Stimulated activated CD4-positive, alpha-beta T cell treated with anti-CD3 and anti-CD28 coated beads, Interleukin-1b, Interleukin-23, amount 100 ng/mL, for 24 hours (primary cell): ENCODE results near the gene GPM6B.

Experiments
- DNase-seq, 4 experiments: peaks; one replicate each; pipeline ENCODE4 v3.0.0-alpha.2; 2020; ENCODE audit warnings: low read depth in 4 of 4, low spot score in 1 of 4

The GPM6B gene

GRCh38 chrX:13770013-13770535, 46.8 kb downstream of the GPM6B start:
- no peak for DNase-seq

DNA sequence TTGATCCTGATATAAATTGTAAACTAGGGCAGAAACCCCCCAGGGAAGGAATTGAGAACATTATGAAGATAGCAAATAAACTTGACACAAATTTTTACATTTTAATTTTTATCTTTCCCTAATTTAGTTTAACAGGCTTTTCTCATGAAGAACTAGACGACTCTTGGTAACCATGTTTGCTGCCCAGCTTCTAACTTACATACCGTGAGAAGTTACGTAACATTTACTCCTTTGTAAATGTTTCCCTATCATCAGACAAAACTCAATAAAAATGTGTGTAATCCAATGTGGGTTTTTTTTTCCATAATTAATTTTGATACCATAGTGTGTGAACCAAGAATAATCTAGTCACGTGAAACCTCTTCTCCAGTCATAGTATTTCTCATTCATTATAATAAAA, 48.0 kb downstream of the GPM6B start:
- DNase-seq: no peak

- no peak for DNase-seq
These were observed 52.1 kb downstream of the GPM6B start for GRCh38 chrX:13764765-13765164.

GRCh38 chrX:13764281-13764680, 52.6 kb downstream of the GPM6B start:
- DNase-seq: no peak

DNA sequence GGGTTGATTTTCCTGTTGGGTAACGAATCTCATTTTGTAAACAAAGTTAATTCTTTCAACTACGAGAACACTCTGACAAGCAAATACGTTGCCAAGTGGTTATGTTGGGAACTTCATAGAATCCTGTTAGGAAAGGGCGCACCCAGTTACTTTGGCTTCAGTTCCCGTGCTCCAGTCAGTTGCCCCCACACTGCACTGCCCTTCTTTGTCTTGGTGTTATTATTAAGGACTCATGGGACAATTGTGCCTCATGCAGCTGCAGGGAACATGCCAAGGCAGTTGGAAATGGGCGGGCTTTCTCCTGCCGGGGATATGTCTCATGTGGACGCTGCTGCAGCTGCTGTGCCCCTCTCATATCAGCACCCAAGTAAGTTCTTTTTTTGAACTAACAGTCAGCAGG, 53.4 kb downstream of the GPM6B start:
- DNase-seq: no peak

DNA sequence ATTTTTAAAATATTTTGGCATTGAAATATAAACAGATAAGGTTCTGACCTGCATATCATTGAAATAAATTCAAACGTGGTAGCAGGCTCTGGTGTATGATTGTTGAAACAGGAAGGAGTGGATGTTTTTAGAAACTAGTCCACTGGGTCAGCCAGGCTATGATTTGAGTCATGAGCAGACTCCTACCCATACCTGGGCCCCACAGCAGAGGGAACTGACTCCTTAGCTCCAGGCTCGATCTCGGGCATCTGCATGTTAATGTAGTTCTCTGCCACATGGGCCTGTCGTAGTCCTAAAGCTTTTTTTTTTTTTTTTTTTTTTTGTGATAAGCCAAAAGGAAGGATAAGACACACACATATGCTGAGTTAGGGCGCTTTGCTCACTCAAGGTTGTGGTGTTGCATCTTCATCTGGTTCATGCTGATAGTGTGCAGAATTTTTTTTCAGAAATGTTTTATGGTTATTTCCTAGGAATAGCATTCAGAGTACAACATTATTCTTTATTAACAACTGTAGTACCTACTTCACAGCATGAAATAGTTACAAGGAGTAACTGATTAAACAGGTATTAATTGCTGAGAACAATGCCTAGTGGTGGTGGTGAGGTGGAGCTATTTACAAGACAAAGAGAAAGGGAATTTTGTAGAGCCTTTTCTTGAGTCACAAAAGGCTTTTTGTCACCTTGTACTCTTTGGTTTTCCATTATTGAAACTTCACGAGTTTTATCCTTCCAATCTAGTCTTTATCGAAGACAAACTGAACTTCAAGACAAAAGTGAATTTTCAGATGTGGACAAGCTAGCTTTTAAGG, 55.1 kb downstream of the GPM6B start:
- DNase-seq: no peak

GRCh38 chrX:13760426-13760825, 56.5 kb downstream of the GPM6B start:
- DNase-seq: no peak

DNA sequence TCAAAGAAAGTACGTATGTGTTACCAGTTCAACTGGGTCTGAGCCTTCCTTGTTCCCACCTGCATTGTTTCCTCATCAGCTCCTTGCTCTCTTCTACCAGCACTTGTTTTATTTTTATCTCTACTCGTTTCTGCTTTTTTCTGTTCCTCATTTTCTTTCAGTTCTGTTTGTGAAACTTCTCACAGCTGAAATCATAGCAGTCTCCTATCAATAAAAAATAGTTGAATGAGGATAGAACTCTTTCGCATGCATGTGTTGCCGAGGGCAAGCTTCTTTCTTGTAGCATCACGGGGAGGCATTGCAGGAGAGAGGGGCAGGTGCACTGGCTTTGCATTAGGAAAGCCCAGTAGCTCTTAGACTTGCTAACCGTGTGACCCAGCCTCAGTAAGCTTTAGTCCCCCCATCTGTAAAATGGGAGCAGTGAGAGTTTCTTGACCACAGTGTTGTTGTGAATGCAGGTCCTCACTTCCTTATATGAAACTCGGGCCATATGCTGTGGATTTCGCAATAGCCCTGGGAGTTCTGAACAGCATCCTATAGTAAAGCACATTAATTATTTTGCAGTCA, 57.7 kb downstream of the GPM6B start:
- no peak for DNase-seq

GRCh38 chrX:13756381-13756780, 60.5 kb downstream of the GPM6B start:
- no peak for DNase-seq

- DNase-seq: no peak
These were observed 61.6 kb downstream of the GPM6B start for GRCh38 chrX:13755254-13755653.

GRCh38 chrX:13754765-13755164, 62.1 kb downstream of the GPM6B start:
- DNase-seq: no peak

- no peak for DNase-seq
These were observed 64.2 kb downstream of the GPM6B start for GRCh38 chrX:13752646-13753045.

DNA sequence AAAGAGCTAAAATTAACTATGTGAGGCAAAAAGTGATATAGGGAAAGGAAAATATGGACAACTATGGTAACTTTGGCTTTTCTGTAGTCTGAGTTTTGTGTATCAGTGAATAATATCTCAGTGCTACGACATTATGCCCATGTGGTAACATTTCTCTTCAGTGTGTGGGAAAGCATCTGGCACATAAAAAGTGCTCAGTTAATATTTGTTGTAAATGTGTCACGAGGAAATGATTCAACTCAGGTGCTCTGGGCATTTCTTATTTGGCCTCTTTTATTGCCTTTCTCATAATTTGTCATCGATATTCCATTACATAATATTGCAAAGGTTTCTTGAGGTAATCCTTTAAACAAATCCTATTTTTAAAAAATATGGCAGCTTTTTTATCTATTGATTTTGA, 64.8 kb downstream of the GPM6B start:
- no peak for DNase-seq

DNA sequence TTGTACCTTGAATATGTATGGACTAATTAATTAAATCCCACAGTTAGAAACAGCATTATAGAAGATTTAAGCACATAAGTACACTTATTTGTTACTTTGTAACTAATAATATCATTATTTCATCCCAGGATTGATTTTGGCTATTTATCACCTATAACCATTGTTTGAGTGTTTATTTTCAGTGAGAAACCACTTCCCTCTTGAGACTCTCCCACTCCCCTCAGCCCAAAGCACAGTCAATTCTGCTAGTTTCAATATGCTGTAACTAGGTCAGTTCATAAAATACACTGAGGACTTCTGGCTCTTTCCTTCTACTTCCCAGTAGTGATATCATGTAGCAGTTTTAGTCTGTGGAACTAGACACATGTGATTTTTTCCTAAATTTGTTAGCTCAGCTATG, 66.1 kb downstream of the GPM6B start:
- DNase-seq: no peak

DNA sequence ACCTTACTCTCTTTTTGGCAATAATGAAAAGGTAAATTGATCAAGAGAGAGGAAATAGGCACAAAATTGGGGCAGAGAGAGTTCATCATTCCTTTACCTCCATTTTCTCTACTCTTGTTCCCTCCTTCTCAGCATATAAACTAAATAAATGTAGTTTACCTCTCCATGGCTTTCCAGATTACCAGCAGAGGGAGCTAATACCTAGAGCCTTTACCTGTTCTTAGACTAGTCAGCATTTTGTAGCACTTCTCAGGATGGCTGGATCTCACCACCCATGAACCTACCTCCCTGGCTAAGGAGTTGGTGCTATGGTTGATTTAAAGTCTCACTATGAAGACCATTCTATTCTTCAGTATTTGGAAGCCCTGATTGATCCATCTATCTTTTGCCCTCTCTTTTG, 66.7 kb downstream of the GPM6B start:
- DNase-seq: no peak

GRCh38 chrX:13748486-13748885, 68.4 kb downstream of the GPM6B start:
- DNase-seq: no peak

GRCh38 chrX:13747836-13748235, 69.1 kb downstream of the GPM6B start:
- DNase-seq: no peak

GRCh38 chrX:13742397-13743176, 74.3 kb downstream of the GPM6B start:
- DNase-seq: peak in 2 of 4 experiments; percentile 7 to 28

DNA sequence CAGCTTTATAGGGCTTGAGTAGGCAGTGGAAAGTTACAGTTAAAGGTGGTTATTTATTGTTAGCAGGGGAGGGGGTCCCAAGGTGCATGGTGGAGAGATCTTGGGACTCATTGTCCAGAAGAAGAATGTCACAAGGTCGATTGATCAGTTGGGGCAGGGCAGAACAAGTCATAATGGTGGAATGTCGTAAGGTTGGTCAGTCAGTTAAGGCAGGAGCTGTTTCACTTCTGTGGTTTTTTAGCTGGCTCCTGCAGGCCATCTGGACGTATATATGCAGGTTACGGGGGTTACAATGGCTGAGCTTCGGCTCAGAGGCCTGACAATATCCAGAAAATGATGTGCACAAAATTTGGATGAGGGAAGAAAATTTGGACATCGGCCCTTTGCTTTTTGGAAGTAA, 75.2 kb downstream of the GPM6B start:
- no peak for DNase-seq

- DNase-seq: peak; percentile 64 to 82 (median 75)
These were observed 82.4 kb downstream of the GPM6B start, which contains the start of the genes OFD1 and TRAPPC2 for GRCh38 chrX:13734278-13735172. Gene OFD1, plus strand, starts transcription at chrX:13734748. Its CDS starts 324 bp downstream, at chrX:13735072. Gene TRAPPC2, minus strand, starts transcription at chrX:13734620. Its CDS starts 14,657 bp downstream, at chrX:13719963.

DNA sequence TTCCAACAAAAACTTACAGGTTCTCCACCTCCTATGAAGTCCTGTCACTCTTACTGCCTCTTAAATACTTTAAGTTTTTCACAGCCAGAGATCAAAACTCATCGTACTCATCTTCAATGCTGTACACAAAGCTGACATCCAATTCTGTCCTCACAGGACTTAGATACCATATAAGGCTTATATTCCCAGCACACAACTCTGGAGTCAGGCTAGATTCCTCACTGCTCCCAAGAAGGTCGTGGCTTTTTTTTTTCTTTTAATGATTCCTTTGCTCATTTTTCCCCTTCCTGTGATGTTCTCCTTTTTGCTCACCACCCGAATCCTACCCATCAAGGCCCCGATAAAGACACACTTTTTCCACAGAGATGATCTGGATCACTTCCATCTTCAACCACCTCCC, 83.4 kb downstream of the GPM6B start:
- DNase-seq: no peak
